G401.6 (cell line): Measurements from ENCODE around the gene ITGB1BP1.

Source experiments
- FAIRE-seq: peaks from 2 replicates; lab custom pipeline; 2012; peaks lifted over from hg19 to GRCh38; lab: Jason Lieb, UNC

The ITGB1BP1 gene

DNA sequence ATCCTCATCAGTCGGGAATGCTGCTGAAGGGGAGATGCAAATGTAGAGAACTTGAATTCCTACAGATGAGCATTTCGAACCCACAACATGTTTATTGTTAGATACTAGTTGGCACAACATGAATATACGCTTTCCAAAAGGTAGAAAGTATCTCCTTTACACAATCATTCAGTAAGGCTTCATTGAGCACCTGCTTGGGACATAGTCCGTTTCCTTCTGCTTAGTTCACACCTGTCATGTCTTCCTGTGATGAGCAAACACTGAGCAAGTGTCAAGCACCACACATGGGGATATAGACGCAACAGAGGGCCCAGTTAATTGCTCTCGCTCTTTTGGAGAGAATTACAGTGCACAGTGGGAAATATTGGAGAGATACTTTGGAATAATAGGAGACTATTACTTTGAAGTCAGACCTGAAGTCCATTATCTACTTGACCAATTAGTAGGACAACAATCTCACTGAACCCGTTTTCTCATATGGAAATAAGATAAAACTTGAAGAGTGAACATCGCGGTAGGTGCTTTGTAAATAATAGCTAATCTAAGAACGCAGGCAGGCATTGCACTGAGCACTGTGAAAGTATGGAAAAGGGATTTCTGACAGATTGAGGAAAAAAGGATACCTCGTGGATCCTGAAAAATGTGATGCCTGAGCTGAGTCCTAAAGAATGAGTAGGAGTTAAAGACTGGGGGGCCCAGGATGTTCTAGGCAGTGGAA, 1.3 kb upstream of the ITGB1BP1 start:
- FAIRE-seq, result no peak

DNA sequence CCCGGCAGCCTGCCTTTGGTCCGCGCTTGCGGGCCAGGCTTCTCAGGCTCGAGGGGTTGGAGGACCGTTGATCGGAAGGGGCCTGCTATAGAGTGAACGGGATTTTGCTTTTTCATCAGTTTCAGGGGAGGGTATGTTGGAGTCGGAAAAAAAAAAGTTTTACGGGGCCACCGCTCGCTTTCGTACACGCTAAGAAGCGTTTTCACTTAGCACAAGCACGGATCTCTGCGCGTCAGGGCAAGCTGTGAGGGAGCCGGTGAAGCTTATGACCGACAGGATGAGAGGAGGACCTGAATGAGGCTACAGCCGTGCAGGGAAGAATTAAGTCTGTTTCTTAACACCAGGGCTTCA, 569 bp upstream of the ITGB1BP1 start:
- FAIRE-seq, result no peak

GRCh38 chr2:9422321-9423099, 818 bp downstream of the ITGB1BP1 start:
- no peak for FAIRE-seq

GRCh38 chr2:9420495-9420894, 2.8 kb downstream of the ITGB1BP1 start:
- no peak for FAIRE-seq

- FAIRE-seq, result no peak
These were observed 3.8 kb downstream of the ITGB1BP1 start for GRCh38 chr2:9419541-9419940.

- FAIRE-seq, result no peak
These were observed 4.6 kb downstream of the ITGB1BP1 start for GRCh38 chr2:9418746-9419145.

- no peak for FAIRE-seq
These were observed 5.6 kb downstream of the ITGB1BP1 start for GRCh38 chr2:9417725-9418124.

- no peak for FAIRE-seq
These were observed 6.4 kb downstream of the ITGB1BP1 start for GRCh38 chr2:9416962-9417316.

DNA sequence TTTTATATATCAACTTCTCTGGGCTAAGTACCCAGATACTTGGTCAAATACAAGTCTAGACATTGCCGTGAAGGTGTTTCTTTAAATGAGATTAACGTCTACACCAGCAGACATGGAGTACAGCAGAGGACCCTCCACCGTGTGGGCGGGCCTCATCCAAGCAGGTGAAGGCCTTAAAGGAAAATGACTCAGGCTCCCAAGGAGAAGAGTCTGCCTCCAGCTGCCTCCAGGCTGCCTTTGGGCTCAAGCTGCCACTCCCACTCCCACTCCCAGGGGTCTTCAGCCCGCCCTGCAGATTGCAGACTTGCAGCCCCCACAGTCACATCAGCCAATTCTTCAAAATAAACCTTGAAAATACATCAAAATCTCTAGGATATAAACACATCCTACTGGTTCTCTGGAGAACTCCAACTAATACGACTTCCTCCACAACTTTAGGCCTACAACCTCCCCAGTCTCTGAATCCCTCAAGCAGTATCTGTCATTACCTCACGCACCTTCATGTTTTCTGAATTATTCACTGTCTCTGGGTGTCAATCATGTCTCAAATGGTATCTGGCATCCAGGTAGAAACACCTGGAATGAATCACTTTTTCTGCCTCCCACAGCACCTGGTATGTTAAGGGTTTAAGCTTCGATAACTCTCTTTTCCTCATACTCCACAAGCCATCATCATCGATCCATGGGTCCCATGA, 6.9 kb downstream of the ITGB1BP1 start:
- no peak for FAIRE-seq

DNA sequence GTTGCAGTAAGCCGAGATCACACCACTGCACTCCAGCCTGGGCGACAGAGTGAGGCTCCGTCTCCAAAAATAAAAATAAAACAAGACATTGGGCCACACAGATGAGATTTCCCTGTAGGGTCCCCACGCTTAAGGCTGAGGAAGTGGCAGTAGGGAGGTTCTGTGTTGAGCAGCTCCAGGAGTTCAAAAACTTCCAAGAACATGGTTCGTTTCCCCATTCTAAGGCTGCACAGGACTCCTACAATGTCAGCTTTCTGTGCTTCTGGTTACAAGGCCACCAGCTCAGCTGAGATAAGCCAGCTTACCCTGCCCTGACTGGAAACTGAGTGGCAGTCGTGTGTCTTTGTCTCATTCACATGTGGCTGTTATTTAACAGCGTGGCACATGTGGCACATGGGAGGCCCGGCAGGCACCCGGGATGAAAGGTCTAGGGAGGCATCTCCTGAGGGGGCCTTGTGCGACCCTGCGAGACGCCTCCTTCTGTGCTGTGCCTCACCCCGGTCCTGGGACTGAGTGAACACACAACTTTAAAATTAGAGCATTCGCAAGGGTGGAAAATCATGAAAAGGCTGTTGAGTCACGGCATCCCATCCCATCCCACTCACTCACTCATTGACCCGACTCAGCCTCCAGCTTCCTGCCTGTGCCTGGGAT, 7.7 kb downstream of the ITGB1BP1 start:
- no peak for FAIRE-seq

DNA sequence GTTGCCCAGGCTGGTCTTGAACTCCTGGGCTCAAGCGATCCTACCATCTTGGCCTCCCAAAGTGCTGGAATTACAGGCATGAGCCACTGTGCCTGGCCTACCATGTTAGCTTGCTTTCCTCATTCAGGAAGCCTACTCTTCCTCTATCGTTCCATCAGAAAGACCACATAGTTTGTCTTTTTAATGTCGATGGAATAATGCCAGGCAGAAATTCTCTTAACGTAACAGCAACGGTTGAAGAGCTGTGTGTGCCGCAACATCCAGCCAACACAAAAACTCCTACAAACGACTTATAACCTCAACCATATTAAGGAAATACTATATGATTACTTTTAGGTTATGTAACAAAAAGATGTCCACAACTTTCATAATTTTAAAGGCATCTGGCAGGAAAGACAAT, 10.5 kb downstream of the ITGB1BP1 start:
- no peak for FAIRE-seq

GRCh38 chr2:9410108-9410507, 13.2 kb downstream of the ITGB1BP1 start:
- FAIRE-seq, result no peak

GRCh38 chr2:9408641-9409151, 14.6 kb downstream of the ITGB1BP1 start:
- no peak for FAIRE-seq

- no peak for FAIRE-seq
These were observed 15.9 kb downstream of the ITGB1BP1 start for GRCh38 chr2:9407363-9407811.

- no peak for FAIRE-seq
These were observed 16.6 kb downstream of the ITGB1BP1 start for GRCh38 chr2:9406529-9407362.

- FAIRE-seq, result peak; percentile 13
These were observed 17.7 kb downstream of the ITGB1BP1 start for GRCh38 chr2:9405636-9406035.

DNA sequence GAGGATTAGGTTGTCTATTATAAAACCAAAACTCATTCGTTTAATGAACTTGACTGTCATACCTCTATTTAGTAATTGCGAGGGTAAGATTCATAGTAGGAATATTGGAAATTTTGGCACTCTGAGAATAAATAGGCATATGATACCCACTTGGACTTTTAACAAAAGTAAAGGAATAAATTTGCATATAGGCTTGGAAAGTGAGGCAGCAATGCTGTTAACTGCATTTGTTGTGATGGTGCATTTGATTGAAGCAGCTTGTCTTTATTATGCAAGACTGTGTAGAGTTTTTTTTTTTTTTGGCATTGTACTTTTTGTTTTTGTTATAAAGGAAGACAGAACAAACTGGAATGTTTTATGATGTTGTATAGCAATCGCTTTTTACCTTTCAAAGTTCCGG, 18.9 kb downstream of the ITGB1BP1 start:
- FAIRE-seq, result no peak

DNA sequence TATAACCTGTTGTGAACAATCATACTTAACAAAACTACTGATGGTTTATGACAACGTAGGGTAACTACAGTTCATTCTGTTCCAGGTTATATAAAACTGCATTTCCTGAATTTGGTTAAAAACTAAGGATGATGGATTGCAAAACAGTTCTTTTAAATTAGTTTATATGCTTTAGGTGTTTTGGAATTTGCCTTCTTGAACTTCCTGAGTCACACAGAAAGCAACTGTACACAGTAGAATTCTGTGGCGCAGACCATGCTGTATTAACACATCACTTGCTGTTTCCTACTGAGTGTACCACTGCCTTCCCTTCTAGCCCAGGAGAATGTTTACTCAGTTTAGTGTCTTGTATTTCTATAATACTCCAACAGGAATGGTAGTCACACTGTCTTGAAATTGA, 19.4 kb downstream of the ITGB1BP1 start:
- no peak for FAIRE-seq

- no peak for FAIRE-seq
These were observed 21.5 kb downstream of the ITGB1BP1 start for GRCh38 chr2:9401646-9402371.

DNA sequence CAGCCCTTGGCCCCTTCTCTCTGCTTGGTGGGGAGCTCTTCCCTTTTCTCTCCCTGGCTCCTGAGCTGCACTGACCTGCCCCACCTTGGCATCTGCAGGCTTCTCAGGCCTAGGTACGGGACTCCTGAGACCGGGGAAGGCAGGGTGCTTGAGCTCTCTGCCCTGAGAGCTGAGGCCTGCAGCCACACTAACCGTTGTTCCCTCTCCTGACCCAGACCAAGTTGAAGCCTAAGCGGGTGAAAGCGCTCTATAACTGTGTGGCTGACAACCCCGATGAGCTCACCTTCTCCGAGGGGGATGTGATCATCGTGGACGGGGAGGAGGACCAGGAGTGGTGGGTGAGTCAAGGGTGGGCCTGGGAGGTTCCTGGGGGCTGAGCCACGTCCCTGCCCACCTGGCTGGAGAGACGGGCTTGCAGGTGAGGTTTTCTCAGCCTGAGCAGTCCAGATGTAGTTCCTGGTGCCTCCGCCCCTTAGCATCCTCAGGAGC, 22.2 kb downstream of the ITGB1BP1 start:
- no peak for FAIRE-seq
